SU-DHL-6 (cell line): ENCODE data around the gene IL17RD.

ENCODE experiments used
- H2AFZ ChIP-seq: fragments of 200-600 bp; sonication (generic); 2 replicates; pipeline ENCODE4 v1.6.1; 2014; ENCODE audit warnings: low read depth, mild to moderate bottlenecking, moderate library complexity, mixed read lengths, antibody characterized with exemption, low read length; ENCODE audit not compliant: severe bottlenecking
- H3F3A ChIP-seq: fragments of 200-600 bp; shearing (Covaris generic); 2 replicates; pipeline ENCODE4 v1.6.0; 2016; ENCODE audit warnings: antibody characterized with exemption, mild to moderate bottlenecking; ENCODE audit not compliant: insufficient read depth
- H3K27ac ChIP-seq: fragments of 200-600 bp; sonication (generic); 2 replicates; pipeline ENCODE4 v1.5.1; 2016; ENCODE audit warnings: low read depth, mild to moderate bottlenecking, low read length, moderate library complexity, mixed read lengths
- H3K27me3 ChIP-seq: fragments of 200-600 bp; sonication (generic), shearing (Covaris generic); 2 replicates; pipeline ENCODE4 v1.6.0; 2014; ENCODE audit warnings: mild to moderate bottlenecking, low read length
- H3K36me3 ChIP-seq: fragments of 200-600 bp; sonication (generic); 2 replicates; pipeline ENCODE4 v1.6.1; 2014; ENCODE audit warnings: mild to moderate bottlenecking, low read length, mixed read lengths
- H3K4me2 ChIP-seq: fragments of 300-600, 200-600 bp; shearing (Covaris generic), sonication (generic); 2 replicates; pipeline ENCODE4 v1.6.0; 2014; ENCODE audit warnings: low read length, low read depth, mild to moderate bottlenecking; ENCODE audit not compliant: poor library complexity, severe bottlenecking
- H3K4me3 ChIP-seq: fragments of 200-600 bp; sonication (generic); 2 replicates; pipeline ENCODE4 v1.5.1; 2014; ENCODE audit warnings: antibody characterized with exemption, low read length, mild to moderate bottlenecking, mixed read lengths; ENCODE audit not compliant: insufficient read depth, poor library complexity, severe bottlenecking
- H3K79me2 ChIP-seq: fragments of 200-600 bp; sonication (generic); 2 replicates; pipeline ENCODE4 v1.6.1; 2014; ENCODE audit warnings: mild to moderate bottlenecking, low read length, moderate library complexity; ENCODE audit not compliant: insufficient read depth
- H3K9ac ChIP-seq: fragments of 200-600 bp; sonication (generic); 2 replicates; pipeline ENCODE4 v1.7.0; 2014; ENCODE audit warnings: mild to moderate bottlenecking, low read length
- H3K9me2 ChIP-seq: fragments of 200-600 bp; sonication (generic); replicated peaks from 2 replicates; pipeline ENCODE4 v1.6.1; 2014; ENCODE audit warnings: low read length; ENCODE audit not compliant: insufficient read depth
- H3K9me3 ChIP-seq: fragments of 200-600 bp; sonication (generic); 2 replicates; pipeline ENCODE4 v1.6.1; 2014; ENCODE audit warnings: low read length, mixed read lengths; ENCODE audit not compliant: insufficient read depth
- H4K20me1 ChIP-seq: fragments of 200-600 bp; sonication (generic); 2 replicates; pipeline ENCODE4 v1.6.1; 2014; ENCODE audit warnings: low read depth, mild to moderate bottlenecking, antibody characterized with exemption, low read length, moderate library complexity, mixed read lengths
- EZH2phosphoT487 ChIP-seq: fragments of 200-600 bp; sonication (generic), shearing (Covaris generic); conservative IDR thresholded peaks from 2 replicates; pipeline ENCODE4 v1.6.1; 2018; ENCODE audit warnings: mild to moderate bottlenecking, antibody characterized with exemption, low read length, moderate library complexity, mixed read lengths
- TF ChIP-seq, protein P1 (sequence below): fragments of 200-600 bp; sonication (generic); IDR thresholded peaks from one replicate; pipeline ENCODE4 v1.5.1; 2017; ENCODE audit warnings: antibody characterized with exemption, mild to moderate bottlenecking, low read length, moderate library complexity; ENCODE audit not compliant: insufficient read depth, poor library complexity, severe bottlenecking

The IL17RD gene

GRCh38 chr3:57081173-57081572 is 84.0 kb downstream of the IL17RD start:
- Histone ChIP-seq H3K9ac (no peak overlapping the region), H3K27me3 (no peaks in the 10 kb centered on the region), H2AFZ (no peak overlapping the region), H3K36me3 (no peaks in the 10 kb centered on the region), H3K79me2 (no peaks in the 10 kb centered on the region), H3K4me2 (no peak overlapping the region), H3K9me2 (no peaks in the 10 kb centered on the region), H3F3A (no peaks in the 10 kb centered on the region), H4K20me1 (no peaks in the 10 kb centered on the region), H3K4me3 (no peak overlapping the region), H3K9me3 (no peaks in the 10 kb centered on the region), H3K27ac (no peak overlapping the region)
- TF ChIP-seq EZH2phosphoT487 = no peak
- TF ChIP-seq, protein P1, sequence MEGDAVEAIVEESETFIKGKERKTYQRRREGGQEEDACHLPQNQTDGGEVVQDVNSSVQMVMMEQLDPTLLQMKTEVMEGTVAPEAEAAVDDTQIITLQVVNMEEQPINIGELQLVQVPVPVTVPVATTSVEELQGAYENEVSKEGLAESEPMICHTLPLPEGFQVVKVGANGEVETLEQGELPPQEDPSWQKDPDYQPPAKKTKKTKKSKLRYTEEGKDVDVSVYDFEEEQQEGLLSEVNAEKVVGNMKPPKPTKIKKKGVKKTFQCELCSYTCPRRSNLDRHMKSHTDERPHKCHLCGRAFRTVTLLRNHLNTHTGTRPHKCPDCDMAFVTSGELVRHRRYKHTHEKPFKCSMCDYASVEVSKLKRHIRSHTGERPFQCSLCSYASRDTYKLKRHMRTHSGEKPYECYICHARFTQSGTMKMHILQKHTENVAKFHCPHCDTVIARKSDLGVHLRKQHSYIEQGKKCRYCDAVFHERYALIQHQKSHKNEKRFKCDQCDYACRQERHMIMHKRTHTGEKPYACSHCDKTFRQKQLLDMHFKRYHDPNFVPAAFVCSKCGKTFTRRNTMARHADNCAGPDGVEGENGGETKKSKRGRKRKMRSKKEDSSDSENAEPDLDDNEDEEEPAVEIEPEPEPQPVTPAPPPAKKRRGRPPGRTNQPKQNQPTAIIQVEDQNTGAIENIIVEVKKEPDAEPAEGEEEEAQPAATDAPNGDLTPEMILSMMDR = no peak

- no peaks in the 10 kb centered on the region for H4K20me1 ChIP-seq
- no peak for TF ChIP-seq EZH2phosphoT487
- TF ChIP-seq, protein P1 = no peak
- H2AFZ ChIP-seq = no peak overlapping the region
- H3K79me2 ChIP-seq = no peaks in the 10 kb centered on the region
- H3K36me3 ChIP-seq = no peaks in the 10 kb centered on the region
- no peak overlapping the region for H3K27ac ChIP-seq
- no peak overlapping the region for H3K4me2 ChIP-seq
- H3F3A ChIP-seq = no peaks in the 10 kb centered on the region
- H3K9ac ChIP-seq = no peak overlapping the region
- no peaks in the 10 kb centered on the region for H3K27me3 ChIP-seq
- H3K4me3 ChIP-seq = no peak overlapping the region
- no peaks in the 10 kb centered on the region for H3K9me3 ChIP-seq
- no peaks in the 10 kb centered on the region for H3K9me2 ChIP-seq
Observed at GRCh38 chr3:57080171-57080570, 85.0 kb downstream of the IL17RD start.

GRCh38 chr3:57079474-57079831 is 85.7 kb downstream of the IL17RD start:
- Histone ChIP-seq H3K79me2 (no peaks in the 10 kb centered on the region), H2AFZ (no peak overlapping the region), H4K20me1 (no peaks in the 10 kb centered on the region), H3K9me2 (no peaks in the 10 kb centered on the region), H3K4me3 (peak overlapping the region; percentile 11), H3K27ac (no peak overlapping the region), H3F3A (no peaks in the 10 kb centered on the region), H3K36me3 (no peaks in the 10 kb centered on the region), H3K9ac (no peak overlapping the region), H3K27me3 (no peaks in the 10 kb centered on the region), H3K4me2 (peak overlapping the region; percentile 60), H3K9me3 (no peaks in the 10 kb centered on the region)
- no peak for TF ChIP-seq EZH2phosphoT487
- TF ChIP-seq, protein P1 = no peak
